Neuronal stem cell (in vitro differentiated cells): Measurements from ENCODE around the gene CBFA2T2.
A peak's percentile ranks its signal among the peaks of the same experiment; 100 is the strongest.

Experiments
- DNase-seq: peaks from one replicate; pipeline ENCODE4 v3.0.0-alpha.2; 2013; ENCODE audit warnings: low spot score
- H2AFZ ChIP-seq: one replicate; pipeline ENCODE4 v1.6.1; 2013; ENCODE audit warnings: mild to moderate bottlenecking, low read length, inconsistent platforms
- H2AK5ac ChIP-seq: 2 replicates; pipeline ENCODE4 v1.6.1; 2013; ENCODE audit warnings: low read depth, mild to moderate bottlenecking, inconsistent platforms, low read length, moderate library complexity, mixed read lengths
- H2BK120ac ChIP-seq: 2 replicates; pipeline ENCODE4 v1.6.1; 2013; ENCODE audit warnings: low read depth, mild to moderate bottlenecking, inconsistent platforms, low read length, moderate library complexity, mixed read lengths
- H2BK12ac ChIP-seq: one replicate; pipeline ENCODE4 v1.6.1; 2013; ENCODE audit warnings: low read length, inconsistent platforms
- H2BK15ac ChIP-seq: 2 replicates; pipeline ENCODE4 v1.6.1; 2013; ENCODE audit warnings: mild to moderate bottlenecking, low read length, inconsistent platforms, mixed read lengths
- H2BK5ac ChIP-seq: one replicate; pipeline ENCODE4 v1.6.1; 2013; ENCODE audit warnings: inconsistent platforms, mild to moderate bottlenecking, low read length, moderate library complexity
- H3K14ac ChIP-seq: one replicate; pipeline ENCODE4 v1.6.1; 2013; ENCODE audit warnings: low read length, inconsistent platforms
- H3K18ac ChIP-seq: 2 replicates; pipeline ENCODE4 v1.6.1; 2013; ENCODE audit warnings: low read length, inconsistent platforms
- H3K23ac ChIP-seq: 2 replicates; pipeline ENCODE4 v1.6.1; 2013; ENCODE audit warnings: low read depth, mild to moderate bottlenecking, mixed read lengths, low read length, inconsistent platforms; ENCODE audit not compliant: poor library complexity
- H3K27ac ChIP-seq: replicated peaks from 3 replicates; pipeline ENCODE4 v1.5.1; 2013; ENCODE audit warnings: low read length, inconsistent platforms
- H3K27me3 ChIP-seq, 3 experiments: 2 replicates each; pipeline ENCODE4 v1.6.1; 2013; ENCODE audit warnings: low read length in 3 of 3, mild to moderate bottlenecking in 2 of 3, inconsistent platforms in 1 of 3, low read depth in 1 of 3, mixed read lengths in 1 of 3, moderate library complexity in 1 of 3; ENCODE audit not compliant: control insufficient read depth in 3 of 3, insufficient read depth in 3 of 3
- H3K36me3 ChIP-seq, 2 donors: replicated peaks in 1 of 2; 2 replicates each; pipeline ENCODE4 v1.6.1; 2013; ENCODE audit warnings: low read length in 2 of 2; ENCODE audit not compliant: control insufficient read depth in 2 of 2, insufficient read depth in 2 of 2
- H3K4ac ChIP-seq: 2 replicates; pipeline ENCODE4 v1.6.1; 2013; ENCODE audit warnings: inconsistent platforms, mild to moderate bottlenecking, low read length, moderate library complexity
- H3K4me1 ChIP-seq, 2 donors: 1 replicate in 1 of 2; 2 replicates in 1 of 2; pipeline ENCODE4 v1.6.1; 2013; ENCODE audit warnings: low read length in 2 of 2, low read depth in 1 of 2; ENCODE audit not compliant: control insufficient read depth in 2 of 2, insufficient read depth in 1 of 2
- H3K4me2 ChIP-seq: one replicate; pipeline ENCODE4 v1.6.1; 2013; ENCODE audit warnings: mild to moderate bottlenecking, low read length, inconsistent platforms; ENCODE audit not compliant: insufficient read depth, poor library complexity, severe bottlenecking
- H3K4me3 ChIP-seq, 2 donors: 2 replicates each; pipeline ENCODE4 v1.5.1; 2013; ENCODE audit warnings: low read length in 2 of 2, mild to moderate bottlenecking in 2 of 2, inconsistent platforms in 1 of 2, moderate library complexity in 1 of 2
- H3K79me1 ChIP-seq: one replicate; pipeline ENCODE4 v1.6.1; 2013; ENCODE audit warnings: low read depth, mild to moderate bottlenecking, inconsistent platforms, low read length, moderate library complexity
- H3K9ac ChIP-seq: one replicate; pipeline ENCODE4 v1.6.1; 2013; ENCODE audit warnings: mild to moderate bottlenecking, low read depth, low read length, inconsistent platforms; ENCODE audit not compliant: poor library complexity
- H3K9me3 ChIP-seq, 2 donors: replicated peaks in 1 of 2; 2 replicates each; pipeline versions ENCODE3 to v1.6.1; 2013; ENCODE audit warnings: low read length in 2 of 2, mild to moderate bottlenecking in 2 of 2, inconsistent platforms in 1 of 2, low read depth in 1 of 2, mixed read lengths in 1 of 2, moderate library complexity in 1 of 2; ENCODE audit not compliant: control insufficient read depth in 2 of 2, insufficient read depth in 1 of 2
- H4K8ac ChIP-seq: one replicate; pipeline ENCODE4 v1.6.1; 2013; ENCODE audit warnings: low read depth, mild to moderate bottlenecking, inconsistent platforms, low read length, moderate library complexity
- H4K91ac ChIP-seq: one replicate; pipeline ENCODE4 v1.6.1; 2013; ENCODE audit warnings: low read length, low read depth, mild to moderate bottlenecking, inconsistent platforms; ENCODE audit not compliant: poor library complexity
- WGBS, 2 donors: extraction: QIAGEN DNeasy Blood & Tissue Kit; methylation state at CpG; one replicate each; pipeline ENCODE4 v1.1.7; 2013; ENCODE audit warnings: missing lambda C conversion rate in 2 of 2, mixed read lengths in 1 of 2; ENCODE audit not compliant: insufficient read length in 2 of 2, insufficient replicate concordance in 1 of 2; ENCODE audit errors: extremely low coverage in 2 of 2; 5-methylcytosine and 5-hydroxymethylcytosine counted together

CBFA2T2 gene

GRCh38 chr20:33647603-33648395 is 157.9 kb downstream of the CBFA2T2 start:
- Histone ChIP-seq H3K36me3 (peaks cover 17 to 49% of the 10 kb centered on the region in 2 donors), H2AFZ (no peak overlapping the region), H3K4ac (no peak overlapping the region), H3K4me3 (no peak overlapping the region), H2BK15ac (no peak overlapping the region), H3K9ac (no peak overlapping the region), H3K9me3 (no peaks in the 10 kb centered on the region), H3K27me3 (no peaks in the 10 kb centered on the region), H3K79me1 (peaks cover 2% of the 10 kb centered on the region), H4K8ac (no peak overlapping the region), H2BK120ac (no peak overlapping the region), H2BK5ac (no peak overlapping the region), H3K27ac (no peak overlapping the region), H3K18ac (no peak overlapping the region), H2BK12ac (no peak overlapping the region), H3K4me2 (no peak overlapping the region), H4K91ac (no peak overlapping the region), H3K14ac (no peak overlapping the region), H3K4me1 (peaks cover 0 to 3% of the 10 kb centered on the region in 2 donors), H2AK5ac (no peak overlapping the region), H3K23ac (no peak overlapping the region)
- DNase-seq: no peak
- WGBS, 2 donors: no CpG with 5 or more reads among the region's 11 CpGs

- H3K4ac ChIP-seq: no peak overlapping the region
- WGBS, 2 donors: no CpG with 5 or more reads among the region's 14 CpGs
- peaks cover 0 to 5% of the 10 kb centered on the region in 2 donors for H3K4me1 ChIP-seq
- H2AK5ac ChIP-seq: no peak overlapping the region
- no peak overlapping the region for H2AFZ ChIP-seq
- peaks cover 2% of the 10 kb centered on the region for H3K79me1 ChIP-seq
- H3K9ac ChIP-seq: no peak overlapping the region
- H4K8ac ChIP-seq: no peak overlapping the region
- H3K4me2 ChIP-seq: no peak overlapping the region
- no peaks in the 10 kb centered on the region for H3K27me3 ChIP-seq
- H3K36me3 ChIP-seq: peaks cover 17 to 43% of the 10 kb centered on the region in 2 donors
- no peak overlapping the region for H2BK120ac ChIP-seq
- no peak overlapping the region for H2BK5ac ChIP-seq
- no peak overlapping the region for H2BK12ac ChIP-seq
- no peak overlapping the region for H3K18ac ChIP-seq
- H2BK15ac ChIP-seq: no peak overlapping the region
- H3K14ac ChIP-seq: no peak overlapping the region
- no peak overlapping the region for H3K4me3 ChIP-seq
- no peak overlapping the region for H3K27ac ChIP-seq
- no peak for DNase-seq
- H3K23ac ChIP-seq: no peak overlapping the region
- H3K9me3 ChIP-seq: no peaks in the 10 kb centered on the region
- no peak overlapping the region for H4K91ac ChIP-seq
Measured at GRCh38 chr20:33648396-33649004, 158.6 kb downstream of the CBFA2T2 start.

DNA sequence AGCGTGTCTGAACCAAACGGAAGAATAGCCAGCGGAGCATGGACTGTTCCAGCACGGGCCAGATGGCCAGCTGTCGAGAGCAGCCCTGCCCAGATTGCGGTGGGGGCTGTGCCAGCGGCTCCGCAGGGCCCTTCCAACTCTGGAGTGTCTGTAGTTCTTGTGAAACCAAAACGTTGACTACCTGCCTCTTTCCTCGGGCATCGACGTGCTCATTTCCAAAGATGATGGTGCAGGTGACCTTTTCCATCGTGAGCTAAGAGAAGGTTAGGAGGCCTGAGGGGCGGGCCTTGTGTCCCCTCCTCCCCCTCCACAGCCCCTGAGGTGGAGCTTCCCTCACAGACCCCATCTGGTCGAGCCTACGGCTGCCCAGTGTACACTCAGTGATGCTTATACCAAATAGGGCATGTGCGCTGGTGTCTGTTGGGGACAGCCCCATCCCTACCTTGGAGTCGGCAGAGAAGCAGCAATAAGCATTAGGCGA is 159.3 kb downstream of the CBFA2T2 start:
- Histone ChIP-seq H2BK5ac (no peak overlapping the region), H3K4me2 (no peak overlapping the region), H2BK12ac (no peak overlapping the region), H3K27ac (no peak overlapping the region), H3K4me1 (peaks cover 0 to 5% of the 10 kb centered on the region in 2 donors), H3K14ac (no peak overlapping the region), H2AFZ (no peak overlapping the region), H3K79me1 (peaks cover 2% of the 10 kb centered on the region), H4K8ac (no peak overlapping the region), H3K4me3 (no peak overlapping the region), H3K18ac (no peak overlapping the region), H3K23ac (peak overlapping the region; percentile 17), H4K91ac (no peak overlapping the region), H2BK120ac (no peak overlapping the region), H2BK15ac (no peak overlapping the region), H3K9ac (no peak overlapping the region), H3K4ac (no peak overlapping the region), H2AK5ac (no peak overlapping the region), H3K9me3 (no peaks in the 10 kb centered on the region), H3K36me3 (peaks cover 15 to 37% of the 10 kb centered on the region in 2 donors), H3K27me3 (no peaks in the 10 kb centered on the region)
- WGBS, 2 donors: no CpG with 5 or more reads among the region's 19 CpGs
- no peak for DNase-seq

- Histone ChIP-seq H4K91ac (no peak overlapping the region), H3K27ac (no peak overlapping the region), H3K4me2 (no peak overlapping the region), H3K9me3 (no peaks in the 10 kb centered on the region), H3K9ac (no peak overlapping the region), H2BK120ac (no peak overlapping the region), H2BK12ac (no peak overlapping the region), H3K4ac (no peak overlapping the region), H3K27me3 (no peaks in the 10 kb centered on the region), H3K23ac (no peak overlapping the region), H3K79me1 (no peaks in the 10 kb centered on the region), H2BK5ac (no peak overlapping the region), H3K36me3 (peaks cover 6 to 27% of the 10 kb centered on the region in 2 donors), H2AFZ (no peak overlapping the region), H4K8ac (no peak overlapping the region), H3K4me3 (no peak overlapping the region), H2AK5ac (no peak overlapping the region), H3K18ac (no peak overlapping the region), H2BK15ac (no peak overlapping the region), H3K14ac (no peak overlapping the region), H3K4me1 (peaks cover 0 to 5% of the 10 kb centered on the region in 2 donors)
- no CpG with 5 or more reads among the region's 11 CpGs for WGBS, 2 donors
- DNase-seq: no peak
Measured at GRCh38 chr20:33650111-33650752, 160.3 kb downstream of the CBFA2T2 start.
